H9 (cell line): ENCODE results near the gene SLC2A11. TPM values are rescaled to one million over a fixed set of nuclear protein-coding genes. Genes with fewer than 3 reads are reported as not detected.

Experiments
- DNase-seq: peaks from one replicate; pipeline ENCODE4 v3.0.0-alpha.2; 2017
- H2AFZ ChIP-seq: one replicate; pipeline ENCODE4 v1.6.1; 2013; ENCODE audit warnings: mild to moderate bottlenecking, low read length, control low read depth, moderate library complexity
- H2AK5ac ChIP-seq: 2 replicates; pipeline ENCODE4 v1.6.1; 2013; ENCODE audit warnings: low read length, control low read depth, mixed read lengths; ENCODE audit not compliant: insufficient read length
- H2BK120ac ChIP-seq: one replicate; pipeline ENCODE4 v1.6.1; 2013; ENCODE audit warnings: low read depth, mild to moderate bottlenecking, low read length, control low read depth, inconsistent platforms; ENCODE audit not compliant: poor library complexity, severe bottlenecking
- H2BK12ac ChIP-seq: 2 replicates; pipeline ENCODE4 v1.6.1; 2013; ENCODE audit warnings: low read length, control low read depth, mixed read lengths, low read depth; ENCODE audit not compliant: insufficient read length
- H2BK15ac ChIP-seq: 2 replicates; pipeline ENCODE4 v1.6.1; 2013; ENCODE audit warnings: low read depth, low read length, control low read depth
- H2BK20ac ChIP-seq: one replicate; pipeline ENCODE4 v1.6.1; 2013; ENCODE audit warnings: low read depth, mild to moderate bottlenecking, low read length, control low read depth, inconsistent platforms; ENCODE audit not compliant: poor library complexity, severe bottlenecking
- H2BK5ac ChIP-seq: 2 replicates; pipeline ENCODE4 v1.6.1; 2013; ENCODE audit warnings: low read length, control low read depth, mixed read lengths; ENCODE audit not compliant: insufficient read length
- H3K14ac ChIP-seq: 2 replicates; pipeline ENCODE4 v1.6.1; 2013; ENCODE audit warnings: low read length, control low read depth; ENCODE audit not compliant: insufficient read depth
- H3K18ac ChIP-seq: 2 replicates; pipeline ENCODE4 v1.6.1; 2013; ENCODE audit warnings: low read depth, mild to moderate bottlenecking, mixed read lengths, low read length, control low read depth; ENCODE audit not compliant: insufficient read length
- H3K23ac ChIP-seq: 2 replicates; pipeline ENCODE4 v1.6.1; 2013; ENCODE audit warnings: low read length, control low read depth, mixed read lengths, low read depth; ENCODE audit not compliant: insufficient read length
- H3K23me2 ChIP-seq: 2 replicates; pipeline ENCODE4 v1.6.1; 2013; ENCODE audit warnings: low read depth, mild to moderate bottlenecking, mixed read lengths, low read length, control low read depth; ENCODE audit not compliant: insufficient read length, poor library complexity, severe bottlenecking
- H3K27ac ChIP-seq: 2 replicates; pipeline ENCODE4 v1.5.1; 2013; ENCODE audit warnings: low read length, control low read depth, mixed read lengths, low read depth; ENCODE audit not compliant: insufficient read length
- H3K27me3 ChIP-seq: 2 replicates; pipeline ENCODE4 v1.6.1; 2013; ENCODE audit warnings: low read length, control low read depth, inconsistent platforms; ENCODE audit not compliant: insufficient read depth
- H3K4ac ChIP-seq: 2 replicates; pipeline ENCODE4 v1.6.1; 2013; ENCODE audit warnings: low read depth, mild to moderate bottlenecking, control low read depth, inconsistent platforms, low read length, moderate library complexity
- H3K4me1 ChIP-seq: 2 replicates; pipeline ENCODE4 v1.6.1; 2013; ENCODE audit warnings: low read length, control low read depth, inconsistent platforms; ENCODE audit not compliant: insufficient read depth
- H3K4me2 ChIP-seq: 2 replicates; pipeline ENCODE4 v1.6.1; 2013; ENCODE audit warnings: low read length, control low read depth, mixed read lengths; ENCODE audit not compliant: insufficient read length, insufficient read depth
- H3K56ac ChIP-seq: 2 replicates; pipeline ENCODE4 v1.6.1; 2013; ENCODE audit warnings: low read depth, mild to moderate bottlenecking, mixed read lengths, low read length, control low read depth; ENCODE audit not compliant: insufficient read length
- H3K79me1 ChIP-seq: 2 replicates; pipeline ENCODE4 v1.6.1; 2013; ENCODE audit warnings: low read depth, mild to moderate bottlenecking, moderate library complexity, low read length, control low read depth, inconsistent platforms; ENCODE audit not compliant: insufficient read depth, poor library complexity, severe bottlenecking
- H3K79me2 ChIP-seq: 2 replicates; pipeline ENCODE4 v1.6.1; 2013; ENCODE audit warnings: low read length, control low read depth, inconsistent platforms; ENCODE audit not compliant: insufficient read depth
- H3K9ac ChIP-seq: 2 replicates; pipeline ENCODE4 v1.6.1; 2013; ENCODE audit warnings: low read length, control low read depth, mixed read lengths; ENCODE audit not compliant: insufficient read length; ENCODE audit errors: extremely low read depth
- H3K9me3 ChIP-seq: one replicate; pipeline ENCODE4 v1.6.1; 2013; ENCODE audit warnings: low read depth, low read length, inconsistent platforms; ENCODE audit not compliant: control insufficient read depth
- H3T11ph ChIP-seq: one replicate; pipeline ENCODE4 v1.6.1; 2013; ENCODE audit warnings: mild to moderate bottlenecking, low read length, control low read depth, inconsistent platforms
- H4K20me1 ChIP-seq: one replicate; pipeline ENCODE4 v1.6.1; 2013; ENCODE audit not compliant: control insufficient read depth, insufficient read length, insufficient read depth
- H4K5ac ChIP-seq: 2 replicates; pipeline ENCODE4 v1.6.1; 2013; ENCODE audit warnings: low read depth, mild to moderate bottlenecking, mixed read lengths, low read length, control low read depth; ENCODE audit not compliant: insufficient read length
- H4K8ac ChIP-seq: replicated peaks from 2 replicates; pipeline ENCODE4 v1.6.1; 2013; ENCODE audit warnings: low read length, control low read depth, mixed read lengths, low read depth; ENCODE audit not compliant: insufficient read length
- H4K91ac ChIP-seq: 2 replicates; pipeline ENCODE4 v1.6.1; 2013; ENCODE audit warnings: low read depth, mild to moderate bottlenecking, moderate library complexity, mixed read lengths, low read length, control low read depth; ENCODE audit not compliant: insufficient read length
- H3K27ac Mint-ChIP-seq, 3 experiments: 2 replicates in 2 of 3; 3 replicates in 1 of 3; pipeline ENCODE4 v1.8.0; 2020 to 2021; ENCODE audit warnings: mixed read lengths in 3 of 3, mild to moderate bottlenecking in 1 of 3, moderate library complexity in 1 of 3
- H3K27me3 Mint-ChIP-seq: 2 replicates; pipeline ENCODE4 v1.8.0; 2021; ENCODE audit warnings: low read depth, mild to moderate bottlenecking, moderate library complexity, mixed read lengths
- H3K36me3 Mint-ChIP-seq, 3 experiments: 2 replicates in 2 of 3; 3 replicates in 1 of 3; pipeline ENCODE4 v1.8.0; 2020 to 2021; ENCODE audit warnings: low read depth in 3 of 3, mixed read lengths in 3 of 3; ENCODE audit not compliant: insufficient read depth in 1 of 3
- H3K4me1 Mint-ChIP-seq, 2 experiments: 2 replicates each; pipeline ENCODE4 v1.8.0; 2020; ENCODE audit warnings: mixed read lengths in 2 of 2
- H3K4me3 Mint-ChIP-seq, 2 experiments: 2 replicates in 1 of 2; 3 replicates in 1 of 2; pipeline ENCODE4 v1.8.0; 2020 to 2021; ENCODE audit warnings: mild to moderate bottlenecking in 2 of 2, mixed read lengths in 2 of 2, moderate library complexity in 1 of 2
- H3K9me3 Mint-ChIP-seq, 2 experiments: 2 replicates in 1 of 2; 3 replicates in 1 of 2; pipeline ENCODE4 v1.8.0; 2020; ENCODE audit warnings: mild to moderate bottlenecking in 2 of 2, mixed read lengths in 2 of 2, moderate library complexity in 1 of 2
- WGBS: extraction: QIAGEN DNeasy Blood & Tissue Kit; methylation state at CpG from one replicate; pipeline ENCODE4 v1.1.7; 2013; ENCODE audit warnings: missing lambda C conversion rate, low lambda C conversion rate, mixed read lengths; ENCODE audit not compliant: insufficient read length; ENCODE audit errors: extremely low coverage; 5-methylcytosine and 5-hydroxymethylcytosine counted together
- total RNA-seq: library from RNA; stranded (reverse); gene quantifications from 2 replicates; pipeline ENCODE4 v1.2.1, GENCODE V29; 2021
- TF ChIP-seq, protein P1 (sequence below): fragments of 200-600 bp; sonication (generic); conservative IDR thresholded peaks from 3 replicates; pipeline ENCODE4 v1.8.0; 2021; ENCODE audit warnings: antibody characterized with exemption, mild to moderate bottlenecking

Gene SLC2A11
- total RNA-seq, 1 experiment from 2014 or later, result 15.0 TPM

GRCh38 chr22:23845265-23846080, 12.2 kb upstream of the SLC2A11 start:
- WGBS, result no CpG with 5 or more reads among the region's 9 CpGs
- peak overlapping the region in 1 of 3 experiments; percentile 59; a peak in 1 of 7 replicates for H3K27ac Mint-ChIP-seq
- peaks cover 34 to 52% of the 10 kb centered on the region in 2 experiments for H3K4me1 Mint-ChIP-seq

More at GRCh38 chr22:23845265-23846080, 12.2 kb upstream of the SLC2A11 start:
- H3K27ac ChIP-seq, result no peak overlapping the region
- no peaks in the 10 kb centered on the region for H3K79me1 ChIP-seq
- H3K4me2 ChIP-seq, result no peak overlapping the region
- no peak for DNase-seq
- no peak overlapping the region for H2BK15ac ChIP-seq
- no peaks in the 10 kb centered on the region for H3K79me2 ChIP-seq
- H3K27me3 ChIP-seq, result no peaks in the 10 kb centered on the region
- no peaks in the 10 kb centered on the region for H3K9me3 ChIP-seq
- H3K9ac ChIP-seq, result no peak overlapping the region
- H3K14ac ChIP-seq, result no peak overlapping the region
- H3T11ph ChIP-seq, result no peak overlapping the region
- TF ChIP-seq, protein P1, sequence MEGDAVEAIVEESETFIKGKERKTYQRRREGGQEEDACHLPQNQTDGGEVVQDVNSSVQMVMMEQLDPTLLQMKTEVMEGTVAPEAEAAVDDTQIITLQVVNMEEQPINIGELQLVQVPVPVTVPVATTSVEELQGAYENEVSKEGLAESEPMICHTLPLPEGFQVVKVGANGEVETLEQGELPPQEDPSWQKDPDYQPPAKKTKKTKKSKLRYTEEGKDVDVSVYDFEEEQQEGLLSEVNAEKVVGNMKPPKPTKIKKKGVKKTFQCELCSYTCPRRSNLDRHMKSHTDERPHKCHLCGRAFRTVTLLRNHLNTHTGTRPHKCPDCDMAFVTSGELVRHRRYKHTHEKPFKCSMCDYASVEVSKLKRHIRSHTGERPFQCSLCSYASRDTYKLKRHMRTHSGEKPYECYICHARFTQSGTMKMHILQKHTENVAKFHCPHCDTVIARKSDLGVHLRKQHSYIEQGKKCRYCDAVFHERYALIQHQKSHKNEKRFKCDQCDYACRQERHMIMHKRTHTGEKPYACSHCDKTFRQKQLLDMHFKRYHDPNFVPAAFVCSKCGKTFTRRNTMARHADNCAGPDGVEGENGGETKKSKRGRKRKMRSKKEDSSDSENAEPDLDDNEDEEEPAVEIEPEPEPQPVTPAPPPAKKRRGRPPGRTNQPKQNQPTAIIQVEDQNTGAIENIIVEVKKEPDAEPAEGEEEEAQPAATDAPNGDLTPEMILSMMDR, result no peak
- Mint-ChIP-seq H3K36me3 (no peaks in the 10 kb centered on the region), H3K4me3 (no peak overlapping the region), H3K9me3 (no peaks in the 10 kb centered on the region; a peak in 1 of 5 replicates), H3K27me3 (peaks cover 25% of the 10 kb centered on the region)
- H2AK5ac ChIP-seq, result no peak overlapping the region
- H2BK5ac ChIP-seq, result no peak overlapping the region
- H2BK12ac ChIP-seq, result no peak overlapping the region
- H4K8ac ChIP-seq, result no peak overlapping the region
- no peaks in the 10 kb centered on the region; the same call in 1 of the 2 replicates for H3K4me1 ChIP-seq
- peaks cover 3% of the 10 kb centered on the region for H3K23me2 ChIP-seq
- no peak overlapping the region for H2AFZ ChIP-seq
- H4K91ac ChIP-seq, result no peak overlapping the region
- no peak overlapping the region for H2BK20ac ChIP-seq
- no peak overlapping the region for H3K4ac ChIP-seq
- no peak overlapping the region for H2BK120ac ChIP-seq
- no peak overlapping the region for H3K23ac ChIP-seq
- H4K20me1 ChIP-seq, result no peaks in the 10 kb centered on the region
- no peak overlapping the region for H3K56ac ChIP-seq
- no peak overlapping the region for H3K18ac ChIP-seq
- no peak overlapping the region for H4K5ac ChIP-seq
